Stomach (tissue), 9 donors: ENCODE results near the gene SDHB. TPM values are rescaled to one million over a fixed set of nuclear protein-coding genes. Genes with fewer than 3 reads are reported as not detected.

Source experiments
- DNase-seq, 2 donors: peaks; one replicate each; pipeline versions ENCODE4 v3.0.0 to v3.0.0-alpha.2; 2013 to 2019
- H3K27ac ChIP-seq, 5 donors: fragments of 200-600 bp in 4 of 5; sonication (generic) in 4 of 5; one replicate each; pipeline ENCODE4 v1.5.1; 2013 to 2019; ENCODE audit warnings: mild to moderate bottlenecking in 1 of 5, moderate library complexity in 1 of 5
- H3K27me3 ChIP-seq, 3 donors: fragments of 200-600 bp; sonication (generic); one replicate each; pipeline ENCODE4 v1.5.1; 2017 to 2019; ENCODE audit warnings: mixed run types in 1 of 3
- H3K36me3 ChIP-seq, 4 donors: fragments of 200-600 bp; sonication (generic); 1 replicate in 3 of 4; 2 replicates in 1 of 4; pipeline ENCODE4 v1.5.1; 2016 to 2019
- H3K4me1 ChIP-seq, 4 donors: fragments of 200-600 bp; sonication (generic); one replicate each; pipeline ENCODE4 v1.5.1; 2016 to 2019
- H3K4me3 ChIP-seq, 4 donors: fragments of 200-600 bp; sonication (generic) in 3 of 4; one replicate each; pipeline ENCODE4 v1.5.1; 2016 to 2019; ENCODE audit warnings: mild to moderate bottlenecking in 1 of 4
- H3K9me3 ChIP-seq, 4 donors: fragments of 200-600 bp; sonication (generic); one replicate each; pipeline ENCODE4 v1.5.1; 2016 to 2019
- EP300 ChIP-seq: sonication (generic); formaldehyde crosslinking; IDR thresholded peaks from one replicate; pipeline ENCODE4 v1.6.1; 2017; ENCODE audit warnings: antibody characterized with exemption
- POLR2A ChIP-seq, 4 donors: fragments of 450-650 bp; IDR thresholded peaks; one replicate each; pipeline ENCODE4 v1.6.1; 2016; ENCODE audit warnings: antibody characterized with exemption in 4 of 4, control low read depth in 2 of 4, mild to moderate bottlenecking in 1 of 4, moderate library complexity in 1 of 4
- POLR2AphosphoS5 ChIP-seq, 3 donors: sonication (generic); formaldehyde crosslinking; IDR thresholded peaks; one replicate each; pipeline ENCODE4 v1.6.1; 2016; ENCODE audit warnings: antibody characterized with exemption in 3 of 3
- WGBS, 5 donors: extraction: QIAGEN DNeasy Blood & Tissue Kit in 3 of 5; methylation state at CpG; one replicate each; pipeline versions ENCODE4 v1.1.5 to v1.1.7; 2013 to 2018; 5-methylcytosine and 5-hydroxymethylcytosine counted together
- intact Hi-C: fragments of 100-400 bp; cut with DNase I; formaldehyde crosslinking; loops from one replicate; pipeline ENCODE4 v1.15.1; 2023; ENCODE audit warnings: low total_unique reads
- polyA plus RNA-seq, 3 donors: library from polyadenylated mRNA; stranded (reverse); fragments of 200-250 nt; gene quantifications; one replicate each; pipeline ENCODE4 v1.2.3, GENCODE V29; 2013
- total RNA-seq, 5 donors: library from RNA; depleted of rRNA; stranded (reverse); fragments of >200 nt; gene quantifications; one replicate each; pipeline versions ENCODE4 v1.1.0 to v1.2.3, GENCODE V29; 2014 to 2016
- TF ChIP-seq, protein P1 (sequence below), 7 experiments: fragments of 450-650 bp in 4 of 7; fragments of 200-600 bp in 3 of 7; sonication (generic) in 3 of 7; IDR thresholded peaks; one replicate each; pipeline ENCODE4 v1.5.1; 2016 to 2019; ENCODE audit warnings: antibody characterized with exemption in 7 of 7, control low read depth in 2 of 7, mild to moderate bottlenecking in 1 of 7
- donor health status: healthy with polysubstance abuse.
- donor health status: Bipolar disorder and iron deficiency.
- donor health status: healthy.

SDHB gene
- total and polyA plus RNA-seq, 8 donors = 42.6 to 246 (median 121) TPM

DNA sequence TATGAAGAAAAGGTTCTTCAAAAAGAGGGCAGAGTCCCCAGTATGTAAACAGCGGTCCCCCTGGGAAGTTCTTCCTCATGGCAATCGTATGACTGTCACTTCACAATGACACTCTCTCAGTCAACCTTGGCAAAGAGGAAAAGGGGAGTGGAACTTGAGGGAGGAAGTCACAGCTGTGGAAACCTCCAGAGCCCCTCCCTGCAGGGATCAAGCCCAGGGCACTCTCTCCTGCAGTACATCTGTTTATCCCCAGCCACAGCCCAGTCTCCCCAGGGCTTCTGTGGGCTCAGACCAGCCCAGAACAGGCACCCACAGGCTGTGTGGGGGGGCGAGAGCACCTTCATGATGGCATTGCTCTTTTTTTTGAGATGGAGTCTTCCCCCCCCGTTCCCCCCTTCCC is 44.1 kb downstream of the SDHB start:
- peak in 1 of 2 donors; percentile 48 for DNase-seq
- WGBS, 5 donors = 63 to 69% (median 65%) methylated on average over 4 of the region's 4 CpGs
- intact Hi-C loops = no loop called here
- H3K4me3 ChIP-seq = peak overlapping the region in 1 of 4 donors; percentile 96
- peaks cover 8 to 25% (median 17%) of the 10 kb centered on the region in 4 donors for H3K36me3 ChIP-seq
- H3K9me3 ChIP-seq = no peaks in the 10 kb centered on the region
- TF ChIP-seq POLR2AphosphoS5 (IDR thresholded peaks at IDR 0.05) (no peak), POLR2A (IDR thresholded peaks at IDR 0.05) (no peak), EP300 (no peak)
- TF ChIP-seq, protein P1, sequence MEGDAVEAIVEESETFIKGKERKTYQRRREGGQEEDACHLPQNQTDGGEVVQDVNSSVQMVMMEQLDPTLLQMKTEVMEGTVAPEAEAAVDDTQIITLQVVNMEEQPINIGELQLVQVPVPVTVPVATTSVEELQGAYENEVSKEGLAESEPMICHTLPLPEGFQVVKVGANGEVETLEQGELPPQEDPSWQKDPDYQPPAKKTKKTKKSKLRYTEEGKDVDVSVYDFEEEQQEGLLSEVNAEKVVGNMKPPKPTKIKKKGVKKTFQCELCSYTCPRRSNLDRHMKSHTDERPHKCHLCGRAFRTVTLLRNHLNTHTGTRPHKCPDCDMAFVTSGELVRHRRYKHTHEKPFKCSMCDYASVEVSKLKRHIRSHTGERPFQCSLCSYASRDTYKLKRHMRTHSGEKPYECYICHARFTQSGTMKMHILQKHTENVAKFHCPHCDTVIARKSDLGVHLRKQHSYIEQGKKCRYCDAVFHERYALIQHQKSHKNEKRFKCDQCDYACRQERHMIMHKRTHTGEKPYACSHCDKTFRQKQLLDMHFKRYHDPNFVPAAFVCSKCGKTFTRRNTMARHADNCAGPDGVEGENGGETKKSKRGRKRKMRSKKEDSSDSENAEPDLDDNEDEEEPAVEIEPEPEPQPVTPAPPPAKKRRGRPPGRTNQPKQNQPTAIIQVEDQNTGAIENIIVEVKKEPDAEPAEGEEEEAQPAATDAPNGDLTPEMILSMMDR (IDR thresholded peaks at IDR 0.05) = no peak
- H3K27me3 ChIP-seq = no peaks in the 10 kb centered on the region
- H3K27ac ChIP-seq = no peak overlapping the region
- peaks cover 21 to 32% (median 29%) of the 10 kb centered on the region in 4 donors for H3K4me1 ChIP-seq

DNA sequence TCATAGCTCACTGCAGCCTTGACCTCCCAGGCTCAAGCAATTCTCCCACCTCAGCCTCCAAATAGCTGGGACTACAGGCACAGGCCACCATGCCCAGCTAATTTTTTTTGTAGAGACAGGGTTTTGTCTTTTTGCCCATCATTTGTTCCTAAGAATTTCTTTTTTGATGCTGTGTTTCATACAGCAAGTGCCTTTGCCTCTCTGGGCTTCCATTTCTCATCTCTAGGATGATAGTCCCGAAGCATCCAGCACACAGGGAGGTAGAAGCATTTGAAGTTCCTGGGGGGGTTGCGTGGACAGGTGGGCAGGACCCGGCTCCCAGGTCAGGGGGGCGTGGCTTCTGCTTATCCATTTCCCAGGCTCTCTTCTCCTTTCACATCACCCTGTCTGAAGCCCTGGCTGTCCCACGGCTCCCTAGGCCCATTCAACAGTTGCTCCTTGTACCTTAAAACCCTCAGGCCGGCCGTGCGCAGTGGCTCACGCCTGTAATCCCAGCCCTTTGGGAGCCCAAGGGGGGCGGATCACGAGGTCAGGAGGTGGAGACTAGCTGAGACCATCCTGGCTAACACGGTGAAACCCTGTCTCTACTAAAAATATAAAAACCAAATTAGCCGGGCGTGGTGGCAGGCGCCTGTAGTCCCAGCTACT is 45.5 kb downstream of the SDHB start:
- TF ChIP-seq POLR2A (IDR thresholded peaks at IDR 0.05) = no peak
- no peak for TF ChIP-seq EP300
- TF ChIP-seq POLR2AphosphoS5 (IDR thresholded peaks at IDR 0.05) = no peak
- TF ChIP-seq, protein P1 (IDR thresholded peaks at IDR 0.05) = no peak
- no peak for DNase-seq
- Histone ChIP-seq H3K4me1 (peaks cover 21 to 32% (median 29%) of the 10 kb centered on the region in 4 donors), H3K4me3 (no peak overlapping the region), H3K27ac (no peak overlapping the region), H3K27me3 (no peaks in the 10 kb centered on the region), H3K36me3 (peaks cover 17 to 38% (median 30%) of the 10 kb centered on the region in 4 donors), H3K9me3 (no peaks in the 10 kb centered on the region)
- 92 to 94% (median 94%) methylated on average over 15 of the region's 15 CpGs for WGBS, 5 donors
- intact Hi-C loops = no loop called here

DNA sequence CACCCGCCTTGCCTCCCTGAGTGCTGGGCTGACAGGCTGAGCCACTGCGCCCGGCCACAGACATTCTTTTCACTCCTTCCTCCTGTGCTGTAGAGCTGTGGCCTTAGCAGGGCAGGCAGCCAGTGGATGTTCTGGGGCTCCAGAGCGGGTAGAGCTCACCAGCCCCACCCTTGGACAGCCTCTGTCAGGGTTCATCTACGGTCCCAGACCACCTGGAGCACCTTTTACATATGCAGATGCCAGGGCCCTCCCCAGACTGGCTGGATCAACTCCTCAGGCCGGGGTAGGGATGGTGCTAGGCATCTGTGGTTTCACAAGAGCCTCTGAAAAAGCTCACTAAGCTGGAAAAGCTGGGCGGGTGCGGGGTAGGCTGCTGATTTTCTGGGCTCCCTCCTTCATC is 46.7 kb downstream of the SDHB start:
- TF ChIP-seq POLR2AphosphoS5 (IDR thresholded peaks at IDR 0.05) = no peak
- Histone ChIP-seq H3K36me3 (peaks cover 29 to 50% (median 42%) of the 10 kb centered on the region in 4 donors), H3K4me3 (no peak overlapping the region), H3K9me3 (no peaks in the 10 kb centered on the region), H3K27me3 (no peaks in the 10 kb centered on the region), H3K27ac (no peak overlapping the region), H3K4me1 (peaks cover 18 to 26% (median 24%) of the 10 kb centered on the region in 4 donors)
- intact Hi-C loops = no loop called here
- no peak for DNase-seq
- 89 to 93% (median 92%) methylated on average over 8 of the region's 8 CpGs for WGBS, 5 donors

DNA sequence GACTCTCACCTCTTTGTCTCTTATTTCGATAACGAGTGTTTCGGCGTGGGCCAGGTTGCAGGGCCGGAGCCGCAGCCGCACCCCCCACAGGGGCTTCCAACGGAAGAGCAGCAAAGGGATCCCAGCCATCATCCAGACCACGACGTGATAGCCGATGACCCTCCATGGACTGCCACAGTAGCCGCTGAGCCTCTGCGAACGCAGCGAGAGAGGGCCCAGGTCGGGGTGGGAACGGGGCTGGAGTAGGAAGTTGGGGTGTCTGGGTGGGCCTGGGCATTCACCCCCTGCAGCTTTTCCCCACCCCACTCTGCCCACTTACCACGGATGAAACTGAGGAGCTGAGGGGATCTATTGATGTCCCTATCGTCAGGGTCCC is 48.5 kb downstream of the SDHB start:
- H3K4me3 ChIP-seq = no peak overlapping the region
- H3K27me3 ChIP-seq = no peaks in the 10 kb centered on the region
- peaks cover 7 to 14% (median 10%) of the 10 kb centered on the region in 4 donors for H3K4me1 ChIP-seq
- no peak for DNase-seq
- H3K36me3 ChIP-seq = peaks cover 36 to 68% (median 60%) of the 10 kb centered on the region in 4 donors
- WGBS, 5 donors = 88 to 97% (median 95%) methylated on average over 18 to 19 of the region's 19 CpGs
- intact Hi-C loops = no loop called here
- no peaks in the 10 kb centered on the region for H3K9me3 ChIP-seq
- no peak overlapping the region for H3K27ac ChIP-seq
- TF ChIP-seq, protein P1 (IDR thresholded peaks at IDR 0.05) = no peak
- no peak for TF ChIP-seq POLR2A (IDR thresholded peaks at IDR 0.05)
- no peak for TF ChIP-seq POLR2AphosphoS5 (IDR thresholded peaks at IDR 0.05)
- TF ChIP-seq EP300 = no peak
